ENCODE data around the gene MYO18A. TPM values are rescaled to one million over a fixed set of nuclear protein-coding genes. Genes with fewer than 3 reads are reported as not detected.

The MYO18A gene
- total and polyA plus RNA-seq, 2 of the 4 experiments (the other 2 are of a cell fraction) = 22.4 to 39.1 TPM

- BruUV-seq (replicated peaks) = no TSS peak
- Histone ChIP-seq H2AFZ (replicated peaks; ENCODE audit: low read length, poor library complexity) (no peak overlapping the region), H3K14ac (replicated peaks; ENCODE audit: low read depth, low read length) (no peak overlapping the region), H2AK9ac (replicated peaks; ENCODE audit: low read depth, low read length, poor library complexity) (no peak overlapping the region), H2BK20ac (ENCODE audit: low read depth, low read length) (no peak overlapping the region), H3K9me1 (ENCODE audit: insufficient read depth, low read length) (no peaks in the 10 kb centered on the region), H2AK5ac (ENCODE audit: low read depth, low read length) (no peak overlapping the region), H3K9me3 (ENCODE audit: control insufficient read depth, insufficient read depth, low read length) (no peaks in the 10 kb centered on the region), H3K4me1 (ENCODE audit: control insufficient read depth, insufficient read depth, low read length) (peaks cover 4% of the 10 kb centered on the region), H3K79me1 (ENCODE audit: low read depth in 1 of 2, low read length in 2 of 2) (no peaks in the 10 kb centered on the region), H2BK5ac (ENCODE audit: low read depth, low read length, poor library complexity, severe bottlenecking) (no peak overlapping the region), H4K20me1 (ENCODE audit: insufficient read depth, low read length) (no peaks in the 10 kb centered on the region), H3K4me2 (ENCODE audit: low read depth, low read length) (no peak overlapping the region), H3K9ac (ENCODE audit: low read depth, low read length) (no peak overlapping the region), H2BK15ac (ENCODE audit: low read depth, low read length) (no peak overlapping the region), H4K91ac (ENCODE audit: insufficient read depth, low read depth, low read length) (no peak overlapping the region), H3K36me3 (ENCODE audit: control insufficient read depth, insufficient read depth, low read length) (peaks cover 49% of the 10 kb centered on the region), H3K4ac (ENCODE audit: low read depth, low read length) (no peak overlapping the region), H3K27ac (ENCODE audit: insufficient read depth, low read length) (no peak overlapping the region), H2BK120ac (ENCODE audit: low read depth, low read length) (no peak overlapping the region), H3K27me3 (ENCODE audit: control insufficient read depth, insufficient read depth, low read length) (no peaks in the 10 kb centered on the region), H3K23ac (ENCODE audit: low read depth, low read length) (no peak overlapping the region), H4K5ac (ENCODE audit: low read depth, low read length) (no peak overlapping the region), H3K18ac (ENCODE audit: low read depth, low read length) (no peak overlapping the region), H4K8ac (ENCODE audit: low read depth in 2 of 2, low read length in 2 of 2) (no peak overlapping the region), H3K4me3 (ENCODE audit: insufficient read depth, low read depth, low read length) (no peak overlapping the region), H3K56ac (ENCODE audit: extremely low read depth, insufficient read depth, low read length) (no peak overlapping the region)
- dilution Hi-C loops (cut with HindIII; ENCODE audit: low sequenced_read_pairs, unreplicated experiment) = no loop called here
- in situ Hi-C loops (cut with MboI; ENCODE audit: low sequenced_read_pairs) = loop anchor here (10.0 kb wide), 2 partner anchors 59 to 369 kb away; partner anchors contain the start of gene PIPOX
- WGBS, 2 experiments (ENCODE audit: extremely low coverage in 2 of 2, insufficient read length in 1 of 2) = no CpG with 5 or more reads among the region's 4 CpGs
- ChIA-PET CTCF (no interaction called here), POLR2A (ENCODE audit: unreplicated experiment) (no interaction called here)
- no peak for DNase-seq
- intact Hi-C loops (cut with micrococcal nuclease) = no loop called here
- ATAC-seq (ENCODE audit: low read depth) = no peak
- TF ChIP-seq FOS (IDR thresholded peaks at IDR 0.05; ENCODE audit: low read depth, low read length) (no peak), SMC3 (IDR thresholded peaks at IDR 0.05; ENCODE audit: low read depth, low read length) (no peak), BHLHE40 (IDR thresholded peaks at IDR 0.05; ENCODE audit: low read depth, low read length) (no peak)
Observed at GRCh38 chr17:29103341-29103740, 76.9 kb downstream of the MYO18A start.

Data from IMR-90 (cell line).